ENCODE results near the gene PRR23A.

The PRR23A gene

GRCh38 chr3:138971766-138972320 is 34.2 kb downstream of the PRR23A start:
- DNase-seq, result no peak

DNA sequence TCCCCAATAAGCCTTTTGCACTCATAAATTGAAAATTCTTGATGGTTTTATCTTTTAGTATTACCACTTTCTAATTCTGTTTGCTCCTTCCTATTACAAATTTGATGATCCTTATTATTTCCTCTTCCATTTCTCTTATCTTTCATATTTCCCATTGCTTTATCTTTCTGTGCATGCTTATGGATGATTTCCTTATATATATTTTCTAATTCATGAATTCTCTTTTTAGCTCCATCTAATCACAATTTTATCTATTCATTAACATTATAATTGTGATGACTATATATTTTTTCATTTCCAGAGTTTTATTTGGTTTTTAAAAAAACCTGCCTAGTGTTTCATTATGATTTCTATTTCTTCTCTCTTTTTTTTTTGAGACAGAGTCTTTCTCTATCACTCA is 41.1 kb downstream of the PRR23A start:
- no peak for DNase-seq

GRCh38 chr3:138964264-138964663 is 41.8 kb downstream of the PRR23A start:
- no peak for DNase-seq

GRCh38 chr3:138962854-138963560 is 43.1 kb downstream of the PRR23A start:
- DNase-seq, result no peak

DNA sequence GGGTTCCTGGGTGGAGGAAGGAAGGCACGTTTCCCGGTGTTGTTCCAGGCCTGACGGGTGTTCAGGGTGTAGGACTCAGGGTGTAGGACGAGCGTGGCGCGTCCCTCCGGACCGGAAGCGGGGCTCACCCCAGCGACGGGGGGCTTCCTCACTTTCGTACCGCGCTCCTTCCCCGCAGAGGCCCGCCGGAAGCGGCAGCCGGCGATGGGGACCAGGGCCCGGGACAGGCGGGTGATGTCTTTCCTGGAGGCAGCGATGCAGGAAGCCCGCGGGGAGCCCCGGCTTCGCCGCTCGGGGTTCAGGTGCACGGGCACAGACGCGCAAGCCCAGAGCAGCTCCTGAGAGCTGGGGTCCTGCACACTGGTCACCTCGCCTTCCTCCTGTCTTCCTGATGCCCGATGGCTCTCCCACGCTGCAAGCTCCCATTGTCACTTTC is 45.6 kb downstream of the PRR23A start:
- DNase-seq, result no peak
